ENCODE results near the gene SPATS2.
A peak's percentile ranks its signal among the peaks of the same experiment; 100 is the strongest.

SPATS2 gene

DNA sequence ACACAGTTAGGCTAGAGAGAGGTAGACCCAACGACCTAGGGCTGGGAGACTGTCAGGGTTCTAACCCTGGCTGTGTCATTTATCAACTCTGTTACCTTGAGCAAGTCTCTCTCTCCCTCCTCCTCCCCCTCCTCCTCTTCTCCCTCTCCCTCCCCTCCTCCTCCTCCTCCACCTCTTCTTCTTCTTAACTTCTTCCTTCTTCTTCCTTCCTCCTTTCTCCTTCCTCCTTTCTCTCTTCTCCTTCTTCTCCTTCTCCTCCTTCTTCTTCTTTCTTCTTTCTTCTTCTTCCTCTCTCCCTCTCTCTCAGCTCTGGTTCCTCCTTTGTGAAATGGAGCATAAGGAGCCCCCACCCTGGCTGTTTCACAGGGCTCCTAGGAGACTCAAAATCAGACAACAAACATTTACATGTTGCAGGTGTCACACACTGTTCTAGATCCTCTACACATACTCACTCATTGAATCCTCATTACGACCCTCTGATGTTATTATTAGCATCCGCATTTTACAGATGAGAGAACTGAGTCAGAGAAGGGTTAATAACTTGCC lies 169.3 kb downstream of the SPATS2 start:
- Histone ChIP-seq H3K27ac (ENCODE audit: low read depth, low read length) (no peak overlapping the region), H3K27me3 (ENCODE audit: control insufficient read depth, insufficient read depth, low read length) (peaks cover 70% of the 10 kb centered on the region), H3K9me3 (ENCODE audit: control insufficient read depth, insufficient read depth, low read length) (no peaks in the 10 kb centered on the region), H3K4me1 (ENCODE audit: control insufficient read depth, insufficient read depth, low read length) (peaks cover 8% of the 10 kb centered on the region), H3K36me3 (ENCODE audit: control insufficient read depth, insufficient read depth, low read length) (no peaks in the 10 kb centered on the region), H3K9ac (ENCODE audit: low read depth, low read length) (no peak overlapping the region), H3K4me3 (ENCODE audit: low read depth, low read length) (no peak overlapping the region)

DNA sequence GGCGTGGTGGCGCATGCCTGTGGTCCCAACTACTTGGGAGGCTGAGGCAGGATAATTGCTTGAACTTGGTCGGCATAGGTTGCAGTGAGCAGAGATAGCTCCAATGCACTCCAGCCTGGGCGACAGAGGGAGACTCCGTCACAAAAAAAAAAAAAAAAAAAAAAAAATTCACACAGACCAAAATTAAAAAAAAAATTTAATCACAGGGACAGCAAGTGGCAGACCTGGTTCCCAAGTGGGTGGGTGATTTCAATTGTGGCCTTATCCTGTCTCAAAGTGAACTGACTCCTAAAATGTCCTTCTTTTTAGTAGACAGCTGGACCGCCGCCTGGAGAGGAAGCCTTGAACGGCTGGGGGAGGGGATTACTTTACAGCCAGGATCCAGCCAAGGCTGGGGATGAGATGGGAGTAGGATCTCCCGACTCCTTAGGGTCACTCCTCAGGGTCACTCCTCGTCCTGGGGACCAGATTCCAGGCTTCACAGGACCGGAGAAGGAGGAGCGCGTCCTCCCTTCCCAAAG lies 170.0 kb downstream of the SPATS2 start:
- Histone ChIP-seq H3K27me3 (ENCODE audit: control insufficient read depth, insufficient read depth, low read length) (peaks cover 77% of the 10 kb centered on the region), H3K4me1 (ENCODE audit: control insufficient read depth, insufficient read depth, low read length) (peaks cover 8% of the 10 kb centered on the region), H3K9me3 (ENCODE audit: control insufficient read depth, insufficient read depth, low read length) (no peaks in the 10 kb centered on the region), H3K36me3 (ENCODE audit: control insufficient read depth, insufficient read depth, low read length) (no peaks in the 10 kb centered on the region), H3K4me3 (ENCODE audit: low read depth, low read length) (peak overlapping the region; percentile 57), H3K27ac (ENCODE audit: low read depth, low read length) (no peak overlapping the region), H3K9ac (ENCODE audit: low read depth, low read length) (no peak overlapping the region)

DNA sequence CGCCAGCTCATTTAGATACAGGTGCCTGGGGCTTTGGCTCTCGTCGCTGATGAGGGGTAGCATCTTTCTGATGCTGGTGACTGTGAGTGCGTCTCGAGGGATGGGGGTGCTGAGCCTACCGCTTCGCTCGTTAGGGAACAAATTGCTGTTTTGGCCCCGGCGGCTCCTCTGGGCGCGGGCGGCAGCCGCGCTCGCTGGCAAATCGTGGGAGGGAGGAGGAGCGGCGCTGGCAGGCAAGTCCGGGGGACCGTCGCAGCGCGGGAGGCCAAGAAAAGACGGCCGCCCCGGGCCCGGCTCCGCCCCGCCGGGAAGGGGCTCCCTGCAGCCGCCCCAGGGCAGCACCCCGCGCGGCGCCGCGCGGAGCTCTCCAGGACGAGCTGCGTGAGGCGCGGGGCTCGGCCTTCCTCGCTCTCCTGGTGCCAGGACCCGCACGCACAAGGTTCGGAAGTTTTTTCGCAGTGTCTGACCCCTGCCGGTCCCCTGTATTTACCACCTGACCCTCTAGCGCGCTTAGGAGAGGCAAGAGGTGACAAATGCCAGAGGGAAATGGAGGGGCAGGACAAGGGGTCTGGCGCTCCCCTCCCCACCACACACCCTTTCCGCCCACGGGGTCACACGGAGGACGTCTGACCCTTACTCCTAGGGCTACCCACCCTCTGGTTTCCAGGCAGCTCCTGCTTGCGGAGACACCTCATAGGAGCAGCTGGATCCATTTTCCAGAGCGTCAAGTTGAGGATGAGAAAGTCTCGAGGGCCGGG lies 170.7 kb downstream of the SPATS2 start:
- peak overlapping the region; percentile 57 for H3K4me3 ChIP-seq (ENCODE audit: low read depth, low read length)
- H3K9me3 ChIP-seq (ENCODE audit: control insufficient read depth, insufficient read depth, low read length), result no peaks in the 10 kb centered on the region
- no peak overlapping the region for H3K27ac ChIP-seq (ENCODE audit: low read depth, low read length)
- H3K9ac ChIP-seq (ENCODE audit: low read depth, low read length), result no peak overlapping the region
- H3K36me3 ChIP-seq (ENCODE audit: control insufficient read depth, insufficient read depth, low read length), result no peaks in the 10 kb centered on the region
- peaks cover 83% of the 10 kb centered on the region for H3K27me3 ChIP-seq (ENCODE audit: control insufficient read depth, insufficient read depth, low read length)
- peaks cover 8% of the 10 kb centered on the region for H3K4me1 ChIP-seq (ENCODE audit: control insufficient read depth, insufficient read depth, low read length)

DNA sequence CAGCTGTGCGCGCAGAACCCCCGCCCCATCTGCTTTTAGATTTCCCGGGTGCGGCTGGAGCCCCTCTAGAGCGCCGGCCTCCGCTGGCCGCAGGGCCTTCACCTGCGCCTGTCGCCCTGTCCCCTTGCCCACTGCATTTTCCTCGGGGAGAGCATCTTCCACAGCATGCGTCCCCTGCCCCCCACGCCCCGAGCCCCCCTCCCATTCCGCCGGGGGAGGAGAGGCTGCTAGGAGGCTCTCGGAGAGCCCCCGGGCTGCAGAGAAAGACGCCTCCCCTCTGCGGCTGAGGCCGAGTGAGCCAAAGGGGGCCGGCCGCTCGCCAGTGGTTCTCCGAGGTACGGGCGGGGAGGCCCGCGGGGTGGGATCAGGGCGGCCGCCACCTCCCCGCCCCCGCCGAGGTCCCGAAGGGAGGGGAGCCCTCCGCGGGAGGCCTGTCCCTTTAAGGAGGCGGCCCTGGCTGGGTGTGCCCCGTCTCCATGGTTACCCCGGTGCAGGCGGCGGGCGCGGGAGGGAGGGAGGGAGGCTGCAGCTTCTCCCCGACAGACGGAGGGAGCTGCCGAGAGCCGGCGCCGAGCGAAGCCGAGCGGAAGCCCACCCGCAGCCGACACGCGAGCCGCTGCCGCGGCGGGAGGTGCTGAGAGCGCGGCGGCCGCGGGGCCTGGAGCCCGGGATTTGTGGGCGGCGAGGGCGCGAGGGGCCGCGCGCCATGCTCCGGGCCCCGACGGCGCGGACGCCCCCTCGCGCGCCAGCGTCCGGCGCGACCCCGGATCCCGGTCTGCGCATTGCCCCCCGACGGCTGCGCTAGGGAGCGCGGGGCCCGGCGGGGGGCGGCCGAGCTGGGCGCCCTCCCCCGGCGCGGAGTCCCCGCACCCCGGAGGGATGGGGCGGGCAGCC lies 171.5 kb downstream of the SPATS2 start, which contains the start of gene KCNH3:
Gene KCNH3 (plus strand): TSS at position 521 of the 894 bp plus-strand sequence. CDS start 387 bp downstream, outside the sequence.
- peaks cover 91% of the 10 kb centered on the region for H3K27me3 ChIP-seq (ENCODE audit: control insufficient read depth, insufficient read depth, low read length)
- no peaks in the 10 kb centered on the region for H3K9me3 ChIP-seq (ENCODE audit: control insufficient read depth, insufficient read depth, low read length)
- H3K36me3 ChIP-seq (ENCODE audit: control insufficient read depth, insufficient read depth, low read length), result no peaks in the 10 kb centered on the region
- H3K27ac ChIP-seq (ENCODE audit: low read depth, low read length), result no peak within 1 kb of the TSS
- peaks cover 8% of the 10 kb centered on the region for H3K4me1 ChIP-seq (ENCODE audit: control insufficient read depth, insufficient read depth, low read length)
- peak within 1 kb of the TSS; percentile 57 for H3K4me3 ChIP-seq (ENCODE audit: low read depth, low read length)
- no peak within 1 kb of the TSS for H3K9ac ChIP-seq (ENCODE audit: low read depth, low read length)

DNA sequence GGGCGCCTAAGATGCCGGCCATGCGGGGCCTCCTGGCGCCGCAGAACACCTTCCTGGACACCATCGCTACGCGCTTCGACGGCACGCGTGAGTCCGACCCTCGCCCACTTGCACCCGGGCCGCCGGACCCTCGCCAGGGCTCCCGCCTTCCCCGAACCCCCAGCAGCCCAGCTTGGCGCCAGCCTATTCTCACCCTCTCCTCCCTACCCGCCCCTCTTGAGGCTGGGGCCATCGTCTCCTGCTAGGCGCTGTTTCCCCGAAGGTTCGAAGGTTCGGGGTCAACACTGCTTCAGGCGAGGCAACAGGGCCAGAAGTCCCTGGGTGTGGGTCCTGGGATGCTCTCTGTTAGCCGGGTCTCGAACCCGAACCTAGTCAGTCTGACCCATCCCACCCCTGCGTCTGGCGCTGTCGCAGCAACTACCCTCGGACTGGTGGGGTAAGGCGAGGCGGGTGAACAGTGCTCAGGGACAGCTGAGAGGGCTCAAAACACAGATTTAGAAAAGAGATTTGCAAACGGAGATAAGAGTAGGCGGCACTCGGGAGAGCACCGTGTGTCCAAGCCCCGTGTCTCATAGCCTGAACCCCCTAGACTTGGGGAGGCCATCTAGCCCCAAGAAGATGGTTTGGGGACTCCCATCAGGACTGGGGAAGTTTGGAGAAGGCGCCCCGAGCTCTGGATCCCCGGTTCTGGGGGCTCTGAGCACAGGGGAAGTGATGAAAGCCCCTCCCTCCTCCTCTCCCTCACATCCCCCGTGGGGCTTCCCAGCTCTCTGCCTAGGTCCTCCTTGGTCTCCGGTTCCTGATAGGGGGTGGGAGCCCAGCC lies 172.4 kb downstream of the SPATS2 start:
- H3K9ac ChIP-seq (ENCODE audit: low read depth, low read length), result no peak overlapping the region
- no peaks in the 10 kb centered on the region for H3K9me3 ChIP-seq (ENCODE audit: control insufficient read depth, insufficient read depth, low read length)
- H3K4me1 ChIP-seq (ENCODE audit: control insufficient read depth, insufficient read depth, low read length), result peaks cover 11% of the 10 kb centered on the region
- H3K27ac ChIP-seq (ENCODE audit: low read depth, low read length), result no peak overlapping the region
- peak overlapping the region; percentile 41; the same call in 1 of the 2 replicates for H3K4me3 ChIP-seq (ENCODE audit: low read depth, low read length)
- H3K27me3 ChIP-seq (ENCODE audit: control insufficient read depth, insufficient read depth, low read length), result peaks cover 99% of the 10 kb centered on the region
- no peaks in the 10 kb centered on the region for H3K36me3 ChIP-seq (ENCODE audit: control insufficient read depth, insufficient read depth, low read length)

DNA sequence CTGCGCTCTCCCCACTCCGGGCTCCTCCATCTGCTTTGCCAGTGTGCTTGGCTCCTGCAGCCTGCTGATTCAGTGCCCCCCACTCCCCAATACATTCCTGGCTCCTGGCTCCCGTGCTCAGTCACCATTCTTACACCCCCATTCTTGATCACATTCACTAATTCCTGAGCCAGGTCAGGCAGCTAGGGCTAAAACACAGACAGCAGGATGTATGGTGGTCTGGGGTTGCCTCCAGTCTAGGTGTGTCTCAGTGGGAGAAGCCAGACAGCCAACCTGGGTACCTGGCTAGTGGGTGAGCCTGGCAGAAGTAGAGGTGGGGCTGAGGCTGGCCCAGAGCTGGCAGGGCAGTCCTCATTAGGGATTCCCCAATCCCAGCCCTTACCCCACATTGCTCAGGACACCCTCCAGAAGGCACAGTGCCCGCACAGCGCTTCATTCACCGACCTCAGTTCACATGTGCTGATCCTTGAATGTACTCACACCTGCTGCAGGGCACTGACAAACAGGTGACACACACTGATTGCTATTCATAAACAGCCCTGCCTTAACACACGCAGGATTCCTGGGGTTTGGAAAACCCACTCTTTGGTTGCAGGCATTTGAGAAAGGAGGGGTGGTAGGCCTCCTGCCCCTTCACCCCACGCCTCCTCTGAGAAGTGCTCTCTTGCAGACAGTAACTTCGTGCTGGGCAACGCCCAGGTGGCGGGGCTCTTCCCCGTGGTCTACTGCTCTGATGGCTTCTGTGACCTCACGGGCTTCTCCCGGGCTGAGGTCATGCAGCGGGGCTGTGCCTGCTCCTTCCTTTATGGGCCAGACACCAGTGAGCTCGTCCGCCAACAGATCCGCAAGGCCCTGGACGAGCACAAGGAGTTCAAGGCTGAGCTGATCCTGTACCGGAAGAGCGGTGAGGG lies 173.2 kb downstream of the SPATS2 start:
- Histone ChIP-seq H3K9me3 (ENCODE audit: control insufficient read depth, insufficient read depth, low read length) (no peaks in the 10 kb centered on the region), H3K4me3 (ENCODE audit: low read depth, low read length) (no peak overlapping the region), H3K9ac (ENCODE audit: low read depth, low read length) (no peak overlapping the region), H3K27me3 (ENCODE audit: control insufficient read depth, insufficient read depth, low read length) (peaks cover 100% of the 10 kb centered on the region), H3K27ac (ENCODE audit: low read depth, low read length) (no peak overlapping the region), H3K4me1 (ENCODE audit: control insufficient read depth, insufficient read depth, low read length) (peaks cover 11% of the 10 kb centered on the region), H3K36me3 (ENCODE audit: control insufficient read depth, insufficient read depth, low read length) (no peaks in the 10 kb centered on the region)

DNA sequence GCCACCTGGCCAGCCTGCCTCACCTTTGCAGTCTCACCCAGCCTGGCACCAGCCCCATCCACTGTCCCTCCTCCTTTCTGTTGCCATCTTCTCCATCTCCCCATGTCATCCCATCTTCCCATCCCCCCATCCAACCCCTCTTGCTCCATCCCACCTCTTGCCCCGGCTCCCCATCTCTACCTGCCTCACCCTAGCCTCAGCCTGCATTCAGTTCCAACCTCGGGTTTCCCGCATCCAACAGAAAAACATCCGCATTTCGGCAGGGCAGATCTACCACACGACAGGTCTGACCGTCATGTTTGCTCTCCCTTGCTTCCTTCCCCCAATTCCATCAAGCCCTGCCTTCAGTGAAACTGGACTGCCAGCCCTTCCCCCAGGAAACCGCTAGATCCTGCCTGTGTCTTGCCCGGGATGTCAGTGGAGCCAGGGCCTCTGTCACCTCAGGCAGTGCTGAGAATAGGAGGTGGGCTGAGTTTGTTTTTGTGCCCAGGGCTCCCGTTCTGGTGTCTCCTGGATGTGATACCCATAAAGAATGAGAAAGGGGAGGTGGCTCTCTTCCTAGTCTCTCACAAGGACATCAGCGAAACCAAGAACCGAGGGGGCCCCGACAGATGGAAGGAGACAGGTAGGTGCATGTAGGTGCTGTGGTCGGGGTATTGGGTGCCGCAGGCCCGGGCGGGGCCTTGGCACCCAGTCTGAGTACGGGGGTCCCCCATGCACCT lies 174.0 kb downstream of the SPATS2 start:
- Histone ChIP-seq H3K4me1 (ENCODE audit: control insufficient read depth, insufficient read depth, low read length) (peaks cover 11% of the 10 kb centered on the region), H3K9me3 (ENCODE audit: control insufficient read depth, insufficient read depth, low read length) (no peaks in the 10 kb centered on the region), H3K27me3 (ENCODE audit: control insufficient read depth, insufficient read depth, low read length) (peaks cover 100% of the 10 kb centered on the region), H3K36me3 (ENCODE audit: control insufficient read depth, insufficient read depth, low read length) (no peaks in the 10 kb centered on the region), H3K4me3 (ENCODE audit: low read depth, low read length) (no peak overlapping the region), H3K9ac (ENCODE audit: low read depth, low read length) (no peak overlapping the region), H3K27ac (ENCODE audit: low read depth, low read length) (no peak overlapping the region)

DNA sequence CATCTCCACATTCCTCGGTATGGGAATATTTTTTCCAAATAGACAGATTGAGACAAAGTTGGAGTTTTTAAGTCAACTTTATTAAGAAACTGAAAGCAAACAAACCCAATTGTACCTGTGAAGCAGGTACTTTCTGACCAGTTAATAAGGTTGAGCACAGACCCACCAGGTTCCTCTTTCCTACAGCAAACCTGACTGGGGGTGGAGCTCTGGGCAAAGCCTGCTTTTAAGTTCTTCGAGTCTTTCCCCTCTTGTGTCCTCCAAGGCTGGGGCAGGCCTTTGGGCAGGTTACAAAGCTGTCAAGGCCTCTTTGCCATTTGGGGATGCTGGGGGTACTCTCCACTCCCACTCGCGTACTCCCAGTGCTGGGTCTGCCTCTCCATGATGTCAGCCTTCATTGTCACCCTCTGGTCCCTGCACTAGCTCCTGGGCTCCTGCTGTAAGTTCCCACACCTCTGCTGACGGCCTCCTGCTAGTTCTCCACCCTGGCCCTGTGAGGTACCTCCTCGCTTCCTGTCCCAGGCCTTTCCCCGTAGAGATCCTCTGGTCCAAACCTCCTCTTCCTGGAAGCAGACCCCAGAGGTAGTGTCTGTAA lies 174.7 kb downstream of the SPATS2 start:
- Histone ChIP-seq H3K9ac (ENCODE audit: low read depth, low read length) (no peak overlapping the region), H3K4me3 (ENCODE audit: low read depth, low read length) (no peak overlapping the region), H3K9me3 (ENCODE audit: control insufficient read depth, insufficient read depth, low read length) (no peaks in the 10 kb centered on the region), H3K27ac (ENCODE audit: low read depth, low read length) (no peak overlapping the region), H3K4me1 (ENCODE audit: control insufficient read depth, insufficient read depth, low read length) (peaks cover 11% of the 10 kb centered on the region), H3K27me3 (ENCODE audit: control insufficient read depth, insufficient read depth, low read length) (peaks cover 95% of the 10 kb centered on the region), H3K36me3 (ENCODE audit: control insufficient read depth, insufficient read depth, low read length) (no peaks in the 10 kb centered on the region)

DNA sequence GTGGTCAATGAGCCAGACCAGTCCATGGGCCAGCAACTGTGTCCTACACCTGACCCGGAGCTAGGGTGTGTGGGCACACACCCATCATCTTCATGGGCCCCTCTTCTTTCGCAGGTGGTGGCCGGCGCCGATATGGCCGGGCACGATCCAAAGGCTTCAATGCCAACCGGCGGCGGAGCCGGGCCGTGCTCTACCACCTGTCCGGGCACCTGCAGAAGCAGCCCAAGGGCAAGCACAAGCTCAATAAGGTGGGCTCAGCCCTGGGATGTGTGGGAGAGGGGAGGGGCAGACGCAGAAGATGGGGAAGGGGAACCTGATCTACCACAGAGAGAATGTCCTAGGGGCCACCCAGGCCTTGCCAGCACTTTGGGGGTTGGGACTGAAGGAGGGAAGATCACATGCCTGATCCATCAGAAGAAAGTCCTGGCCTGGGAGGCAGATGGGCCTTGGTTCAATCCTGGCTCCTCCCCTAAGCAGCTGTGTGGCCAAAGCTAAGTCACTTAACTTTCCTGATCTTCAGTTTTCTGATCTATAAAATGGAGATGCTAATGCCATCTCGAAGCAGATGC lies 175.4 kb downstream of the SPATS2 start:
- Histone ChIP-seq H3K9ac (ENCODE audit: low read depth, low read length) (no peak overlapping the region), H3K27me3 (ENCODE audit: control insufficient read depth, insufficient read depth, low read length) (peaks cover 95% of the 10 kb centered on the region), H3K9me3 (ENCODE audit: control insufficient read depth, insufficient read depth, low read length) (no peaks in the 10 kb centered on the region), H3K36me3 (ENCODE audit: control insufficient read depth, insufficient read depth, low read length) (no peaks in the 10 kb centered on the region), H3K27ac (ENCODE audit: low read depth, low read length) (no peak overlapping the region), H3K4me1 (ENCODE audit: control insufficient read depth, insufficient read depth, low read length) (peaks cover 6% of the 10 kb centered on the region), H3K4me3 (ENCODE audit: low read depth, low read length) (no peak overlapping the region)
